IPS DF 4.7 (cell line): ENCODE measurements around the gene GMEB2.
"Not testable (repeated sequence)": the region's sequence is repeated elsewhere in the genome, so short reads cannot be mapped to it uniquely, and the experiment has no call there.

Experiments used
- DNase-seq: peaks from one replicate; pipeline ENCODE4 v3.0.0-alpha.2; 2013; ENCODE audit warnings: low spot score; ENCODE audit errors: extremely low read depth

The GMEB2 gene

DNA sequence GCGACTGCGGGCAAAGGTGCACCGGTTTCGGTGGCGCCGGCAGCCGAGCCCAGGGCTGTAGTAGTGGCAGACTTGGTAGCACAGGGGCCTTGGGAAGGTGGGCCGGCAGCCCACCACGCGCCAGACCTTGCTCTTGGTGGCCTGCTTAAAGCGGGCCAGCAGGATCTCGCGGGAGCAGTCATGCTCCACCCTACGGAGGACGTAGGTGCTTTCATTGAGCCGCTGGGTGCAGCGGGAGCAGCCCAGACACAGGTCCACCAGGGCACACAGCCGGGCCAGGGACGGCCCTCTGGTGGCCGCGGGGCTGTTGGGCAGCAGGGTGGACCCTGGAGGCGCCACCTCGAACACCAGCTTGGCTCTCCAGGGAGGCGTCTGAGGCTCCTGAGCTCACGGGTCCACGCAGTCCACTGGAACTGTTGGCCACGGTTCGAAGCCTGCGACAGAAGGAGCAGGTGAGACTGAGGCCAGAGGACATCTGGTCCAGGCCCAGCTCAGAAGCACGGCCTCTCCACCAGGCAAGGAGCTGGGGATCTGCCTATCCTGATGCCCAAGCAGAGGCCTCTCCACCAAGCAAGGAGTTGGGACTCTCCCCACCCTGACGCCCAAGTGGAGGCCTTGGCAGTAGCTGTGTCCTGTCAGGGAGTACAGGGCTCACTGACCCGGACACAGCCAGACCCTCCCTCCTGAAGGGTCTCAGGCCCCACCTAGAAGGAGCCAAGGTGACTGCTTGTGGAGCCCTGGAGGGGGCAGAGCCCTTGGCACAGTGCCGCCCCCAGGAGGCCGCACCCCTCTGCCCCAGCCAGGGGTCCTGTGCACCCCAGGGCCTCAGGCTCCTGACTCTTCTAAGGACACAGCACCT is 53.9 kb downstream of the GMEB2 start:
- DNase-seq, result no peak

DNA sequence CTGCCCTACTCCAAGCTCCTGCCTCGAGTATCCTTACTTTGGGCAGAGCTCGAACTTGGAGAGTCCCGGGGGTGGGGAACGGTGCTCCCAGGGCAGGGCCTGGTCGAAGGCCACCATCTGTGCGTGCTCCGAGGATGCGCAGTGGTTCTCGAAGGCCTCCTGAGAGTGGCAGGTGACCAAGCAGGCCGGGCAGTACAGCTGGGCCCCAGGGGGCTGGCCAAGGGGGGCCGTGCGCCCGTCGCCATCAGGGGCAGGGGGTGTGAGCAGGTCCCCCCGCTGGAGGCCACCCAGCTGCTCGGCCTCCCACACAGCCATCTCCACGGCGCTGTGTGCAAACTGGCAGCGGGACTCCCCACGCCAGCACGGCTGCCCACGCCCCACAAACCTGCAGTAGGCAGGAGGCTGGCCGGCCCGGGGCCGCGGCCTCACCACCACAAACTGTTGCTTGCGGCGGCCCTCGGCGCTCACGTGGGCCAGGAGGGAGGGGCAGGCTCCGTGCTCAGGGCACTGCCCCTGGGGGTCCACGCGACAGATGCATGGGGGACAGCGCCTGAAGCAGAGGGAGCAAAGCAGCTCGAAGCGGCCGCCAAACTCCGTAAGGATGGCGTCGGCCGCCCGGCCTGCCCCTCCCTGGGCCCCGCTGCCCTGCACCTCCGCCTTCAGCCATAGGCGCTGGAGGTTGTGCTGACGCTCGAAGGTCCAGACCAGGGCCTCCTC is 54.7 kb downstream of the GMEB2 start:
- no peak for DNase-seq

DNA sequence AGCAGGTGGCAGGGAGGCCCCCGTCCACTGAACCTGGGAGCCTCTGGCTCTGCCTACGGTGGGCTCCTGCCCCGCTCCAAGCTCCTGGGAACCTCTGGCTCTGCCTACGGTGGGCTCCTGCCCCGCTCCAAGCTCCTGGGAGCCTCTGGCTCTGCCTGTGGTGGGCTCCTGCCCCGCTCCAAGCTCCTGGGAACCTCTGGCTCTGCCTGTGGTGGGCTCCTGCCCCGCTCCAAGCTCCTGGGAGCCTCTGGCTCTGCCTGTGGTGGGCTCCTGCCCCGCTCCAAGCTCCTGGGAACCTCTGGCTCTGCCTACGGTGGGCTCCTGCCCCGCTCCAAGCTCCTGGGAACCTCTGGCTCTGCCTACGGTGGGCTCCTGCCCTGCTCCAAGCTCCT is 55.8 kb downstream of the GMEB2 start:
- DNase-seq, result not testable (repeated sequence)

DNA sequence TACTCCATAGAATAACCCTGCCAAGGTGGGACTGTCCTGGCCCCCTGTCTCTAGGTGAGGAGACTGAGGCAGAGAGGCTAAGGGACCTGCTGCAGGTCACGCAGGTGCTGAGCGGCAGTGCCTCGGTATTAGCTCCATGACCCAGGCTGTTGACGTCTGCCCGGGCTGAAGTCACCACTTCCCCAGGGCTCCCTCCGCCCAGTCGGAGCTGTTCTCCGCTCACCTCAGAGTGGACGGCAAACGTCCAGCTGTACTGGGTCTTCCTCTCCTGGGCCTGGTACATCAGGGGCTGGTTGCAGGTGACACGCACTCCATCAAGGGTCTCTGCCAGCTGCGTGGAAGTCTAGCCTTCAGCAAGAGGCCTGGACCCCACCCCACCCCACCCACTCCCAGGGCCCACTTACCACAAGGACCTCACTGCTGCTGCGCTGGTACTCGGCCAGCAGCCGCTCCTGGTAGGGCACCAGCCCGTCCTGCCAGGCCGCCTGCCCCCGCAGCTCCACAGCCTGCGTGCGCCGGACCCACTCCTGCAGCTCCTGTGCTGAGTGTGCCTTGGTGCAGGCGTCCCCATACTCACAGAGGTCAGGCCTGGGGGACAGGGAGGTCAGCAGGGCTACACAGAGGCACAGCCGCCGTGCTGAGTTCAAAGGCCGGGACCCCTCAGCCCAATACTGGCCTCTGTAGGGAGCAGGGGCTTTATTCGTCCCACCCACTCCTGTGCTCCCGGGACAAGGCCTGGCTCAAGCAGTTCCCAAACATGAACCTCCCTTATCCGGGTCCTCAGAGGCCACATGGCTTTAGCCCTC is 56.4 kb downstream of the GMEB2 start:
- no peak for DNase-seq

DNA sequence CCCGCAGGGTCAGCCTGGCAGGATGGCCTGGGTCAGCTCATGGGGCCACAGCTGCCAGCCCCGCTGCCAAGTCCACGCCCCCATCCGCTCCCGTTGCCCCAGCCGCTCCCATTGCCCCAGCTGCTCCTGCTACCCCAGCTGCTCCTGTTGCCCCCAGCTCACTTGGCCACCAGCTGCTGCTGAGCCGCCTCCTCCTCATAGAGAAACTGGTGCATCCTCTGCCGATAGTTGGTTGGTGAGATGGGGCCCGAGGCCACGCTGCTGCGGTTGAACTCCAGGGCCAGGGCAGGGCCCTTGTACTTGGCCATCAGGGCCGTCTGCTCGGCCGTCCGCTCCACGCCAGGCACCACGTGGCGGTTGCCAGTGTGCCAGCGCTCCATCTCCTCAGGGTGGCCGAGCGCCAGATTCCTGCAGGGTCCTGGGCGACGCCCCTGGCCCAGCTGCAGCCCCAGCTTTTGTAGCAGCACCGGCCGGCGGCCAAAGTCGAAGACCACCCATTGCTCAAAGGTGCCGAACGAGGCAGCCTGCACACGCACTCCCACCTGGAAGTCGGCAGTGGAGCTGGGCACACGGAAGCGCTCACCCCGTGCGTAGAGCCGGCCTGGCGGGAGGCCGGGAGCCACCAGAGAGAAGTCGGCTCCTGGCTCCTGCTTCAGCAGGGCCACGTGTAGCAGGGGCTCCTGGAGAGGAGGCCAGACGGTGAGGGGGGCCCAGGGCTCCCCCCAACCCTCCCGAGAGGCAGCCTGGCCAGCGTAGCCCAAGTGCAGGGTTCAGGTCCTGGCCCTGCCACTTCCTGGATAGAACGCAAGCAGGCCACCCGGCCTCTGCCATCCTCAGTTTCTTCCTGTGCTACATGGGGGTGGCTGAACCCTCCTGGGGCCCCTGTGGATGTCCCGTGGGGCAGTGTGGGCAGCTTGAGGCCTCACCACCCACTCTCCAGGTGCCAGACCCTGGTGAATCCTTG is 57.6 kb downstream of the GMEB2 start:
- DNase-seq, result no peak

DNA sequence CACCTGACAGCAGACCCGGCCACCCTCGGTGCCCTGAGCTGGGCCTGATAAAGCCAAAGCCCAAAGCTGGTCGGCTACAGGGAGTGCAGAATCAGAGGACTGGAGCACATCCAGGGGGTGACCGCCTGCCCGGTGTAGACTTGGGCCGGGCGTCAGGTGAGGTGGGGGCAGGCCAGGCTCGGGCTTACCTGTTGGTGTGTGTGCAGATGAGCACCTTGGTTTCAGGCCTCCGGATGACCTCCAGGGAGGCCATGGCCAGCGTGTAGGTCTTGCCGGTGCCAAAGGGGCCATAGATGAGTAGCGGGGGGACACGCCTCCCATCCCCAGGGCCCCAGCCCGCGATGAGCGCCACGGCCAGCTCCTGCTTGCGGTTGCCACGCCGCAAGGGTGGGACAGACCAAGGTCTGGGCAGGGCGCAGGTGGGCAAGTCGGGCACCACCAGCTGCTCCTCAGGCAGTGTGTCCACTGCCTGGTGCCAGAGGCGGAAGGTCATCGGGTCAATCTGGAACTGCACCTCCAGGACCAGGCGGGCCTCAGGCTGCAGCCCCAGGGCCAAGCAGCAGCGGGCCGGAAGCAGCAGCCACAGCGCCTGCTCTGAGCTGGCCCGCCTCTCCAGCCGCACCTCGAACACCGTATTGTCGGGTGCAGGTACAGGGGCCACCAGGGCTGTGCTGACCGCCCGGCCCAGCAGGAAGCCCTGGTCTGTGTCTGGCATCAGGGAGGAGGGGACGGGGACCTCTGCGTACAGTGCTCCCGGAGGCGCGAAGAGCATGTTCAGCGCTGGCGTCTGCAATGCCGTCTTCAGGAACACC is 58.5 kb downstream of the GMEB2 start:
- no peak for DNase-seq

DNA sequence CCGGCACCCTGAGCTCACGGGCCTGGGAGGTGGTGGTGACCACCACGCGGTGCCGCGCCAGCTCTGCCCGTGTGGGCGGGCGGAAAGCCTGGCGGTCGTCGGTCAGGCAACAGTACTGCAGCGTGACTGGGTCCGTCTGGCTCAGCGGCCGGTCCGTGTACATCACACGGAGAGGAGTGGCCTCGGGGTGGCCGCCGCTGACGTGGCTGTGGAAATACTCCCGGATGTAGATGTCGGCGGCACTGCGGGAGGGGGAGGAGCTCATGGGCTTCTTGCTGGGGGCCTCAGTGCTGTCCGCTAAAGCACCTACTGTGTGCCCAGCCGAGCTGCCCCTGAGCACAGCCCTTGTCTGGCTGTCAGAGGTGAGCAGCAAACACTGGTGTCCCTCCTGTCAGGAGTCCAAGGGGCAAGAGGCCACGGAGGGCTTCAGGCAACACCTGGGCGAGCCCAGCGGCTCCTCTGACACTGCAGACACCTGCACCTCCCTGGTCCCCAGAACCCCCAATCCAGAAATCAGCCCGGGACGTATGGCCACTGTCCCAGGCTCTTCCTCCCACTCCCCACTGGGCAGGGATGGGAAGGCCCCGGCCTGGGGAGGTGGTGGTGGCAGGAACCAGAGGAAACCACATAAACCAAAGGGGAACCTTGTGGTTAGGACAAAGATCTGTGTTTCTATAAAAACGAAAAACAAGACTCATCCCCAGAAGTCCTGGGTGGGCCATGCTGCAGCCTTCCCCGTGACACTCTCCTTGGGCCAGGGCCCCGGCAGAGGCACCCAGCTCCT is 59.3 kb downstream of the GMEB2 start:
- DNase-seq, result no peak

DNA sequence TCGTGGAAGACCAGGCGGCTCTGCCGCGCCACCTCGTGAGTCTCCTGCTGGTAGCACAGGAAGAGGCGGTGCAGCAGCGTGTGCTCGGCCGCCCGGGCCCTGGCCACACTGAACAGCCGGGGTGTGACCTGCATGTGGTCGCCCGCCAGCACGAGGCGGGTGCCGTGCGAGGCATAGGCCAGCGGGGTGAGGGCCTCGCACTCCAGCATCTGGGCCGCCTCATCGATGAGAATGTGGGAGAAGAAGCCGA is 59.8 kb downstream of the GMEB2 start:
- DNase-seq, result no peak

DNA sequence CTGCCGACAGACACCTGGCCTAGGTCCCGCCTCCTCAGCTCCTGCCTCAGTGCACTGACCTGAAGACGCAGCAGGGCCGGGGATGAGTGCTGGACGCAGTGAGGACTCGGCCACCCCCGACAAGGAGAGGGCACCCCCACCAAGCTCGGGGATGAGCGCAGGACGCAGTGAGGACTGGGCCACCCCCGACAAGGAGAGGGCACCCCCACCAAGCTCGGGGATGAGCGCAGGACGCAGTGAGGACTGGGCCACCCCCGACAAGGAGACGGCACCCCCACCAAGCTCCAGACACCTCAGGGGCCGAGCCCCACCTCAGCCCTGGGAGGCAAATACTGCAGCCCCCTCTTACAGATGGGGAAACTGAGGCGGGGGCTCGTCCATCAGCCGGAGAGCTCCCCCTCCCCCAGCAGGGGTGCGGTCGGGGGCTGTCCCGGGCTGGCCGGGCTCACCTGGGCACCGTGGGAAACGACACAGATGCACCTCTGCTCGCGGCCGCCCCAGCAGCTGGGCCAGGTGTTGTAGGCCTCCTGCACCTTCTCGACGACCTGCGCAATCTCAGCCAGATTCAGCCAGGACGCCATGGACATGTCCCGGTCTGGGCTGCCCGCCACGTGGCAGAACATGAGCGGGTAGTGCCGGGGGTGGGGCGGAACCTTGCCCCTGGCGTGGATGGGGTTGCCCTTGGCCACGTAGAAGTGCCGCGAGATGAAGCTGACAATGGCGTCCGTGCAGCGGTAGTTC is 60.3 kb downstream of the GMEB2 start:
- no peak for DNase-seq

DNA sequence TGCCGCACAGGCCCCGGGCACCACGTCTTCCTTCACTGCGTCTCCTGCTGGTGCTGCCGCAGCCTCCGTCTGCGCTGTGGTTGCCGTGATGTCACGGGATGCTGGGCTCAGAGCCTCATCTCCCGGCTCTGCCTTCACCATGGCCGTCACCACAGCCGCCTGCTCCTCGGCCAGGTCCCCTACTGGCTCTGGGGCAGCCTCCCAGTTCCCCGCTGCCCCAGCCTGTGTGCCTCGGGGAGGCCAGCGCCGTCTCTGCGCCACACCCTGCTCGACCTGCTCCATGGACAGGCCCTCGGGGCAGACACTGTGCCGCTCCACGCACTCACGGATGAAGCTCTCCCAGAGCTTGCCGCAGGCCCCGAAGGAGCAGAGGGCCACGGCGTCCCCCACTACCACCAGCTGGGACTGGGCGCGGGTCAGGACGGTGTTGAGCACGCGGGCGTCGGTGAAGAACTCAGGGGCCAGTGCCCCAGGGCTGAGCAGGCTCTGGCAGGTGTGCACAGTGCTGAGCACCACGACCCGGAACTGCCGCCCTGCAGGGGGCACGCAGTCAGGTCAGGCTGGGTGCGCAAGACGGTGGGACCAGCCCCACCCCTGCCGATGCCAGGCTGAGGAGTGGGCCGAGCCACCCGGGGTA is 61.1 kb downstream of the GMEB2 start:
- no peak for DNase-seq

DNA sequence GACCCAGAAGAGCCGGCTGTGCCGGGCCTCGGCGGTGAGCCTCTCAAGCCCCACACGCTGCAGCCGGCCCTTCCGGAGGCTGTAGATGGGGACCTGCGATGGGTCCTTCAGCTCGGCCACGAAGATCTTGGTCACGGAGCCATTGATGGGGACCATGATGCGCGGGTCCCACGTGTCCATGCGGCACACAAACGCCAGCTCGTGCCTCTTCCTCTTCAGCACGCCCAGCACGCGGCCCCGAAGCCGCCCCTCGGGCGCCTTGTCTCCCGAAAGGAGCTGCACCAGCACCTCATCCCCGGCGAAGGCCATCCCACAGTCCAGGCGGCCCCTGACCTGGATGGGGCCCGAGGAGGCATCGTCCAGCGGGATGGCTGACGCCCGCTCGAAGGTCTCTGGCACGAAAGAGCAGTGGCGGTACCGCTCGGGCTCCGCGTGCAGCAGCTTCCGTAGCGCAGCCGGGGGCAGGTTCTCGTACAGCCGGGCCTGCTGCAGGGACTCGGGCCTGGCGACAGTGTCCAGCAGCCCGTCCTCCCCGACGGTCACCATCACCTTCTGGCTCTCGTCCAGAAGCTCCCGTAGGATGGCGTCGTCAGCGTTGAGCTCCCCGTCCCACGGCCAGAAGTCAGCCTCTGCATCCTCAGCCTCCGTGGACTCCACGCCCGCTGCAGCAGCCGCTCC is 61.7 kb downstream of the GMEB2 start:
- no peak for DNase-seq

DNA sequence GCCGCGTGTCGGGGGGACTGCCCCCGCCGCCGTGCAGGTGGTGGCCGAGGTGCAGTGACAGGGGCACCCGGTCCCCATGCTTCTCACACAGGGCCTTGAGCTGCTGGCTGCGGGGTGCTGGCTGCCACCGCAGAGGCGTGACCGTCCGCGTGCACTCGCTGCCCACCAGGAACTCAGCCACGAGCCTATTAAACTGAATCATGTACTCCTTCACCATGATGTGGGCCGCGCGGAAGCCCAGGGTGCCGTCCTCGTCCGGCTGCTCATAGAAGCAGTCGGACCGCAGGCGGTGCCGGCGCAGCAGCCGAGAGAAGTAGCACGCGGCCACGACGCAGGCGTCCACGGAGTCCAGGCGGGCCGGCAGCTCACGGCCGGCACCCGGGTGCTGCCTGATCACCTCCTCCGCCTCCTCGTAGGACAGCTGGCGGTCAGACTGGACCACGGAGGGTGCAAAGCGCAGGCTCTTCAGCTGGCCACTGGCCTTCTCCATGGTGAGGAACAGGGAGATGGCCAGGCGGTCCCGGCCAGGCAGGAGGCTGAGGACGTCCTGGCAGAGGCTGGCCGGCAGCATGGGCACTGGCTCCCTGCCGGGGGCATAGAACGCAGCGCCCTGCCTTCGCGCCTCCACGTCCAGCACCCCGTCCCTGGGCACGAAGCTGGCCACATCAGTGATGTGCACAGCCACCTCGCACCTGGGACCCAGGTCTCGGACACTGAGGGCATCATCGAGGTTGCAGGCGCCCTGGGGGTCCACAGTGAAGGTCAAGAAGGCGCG is 62.7 kb downstream of the GMEB2 start:
- no peak for DNase-seq

DNA sequence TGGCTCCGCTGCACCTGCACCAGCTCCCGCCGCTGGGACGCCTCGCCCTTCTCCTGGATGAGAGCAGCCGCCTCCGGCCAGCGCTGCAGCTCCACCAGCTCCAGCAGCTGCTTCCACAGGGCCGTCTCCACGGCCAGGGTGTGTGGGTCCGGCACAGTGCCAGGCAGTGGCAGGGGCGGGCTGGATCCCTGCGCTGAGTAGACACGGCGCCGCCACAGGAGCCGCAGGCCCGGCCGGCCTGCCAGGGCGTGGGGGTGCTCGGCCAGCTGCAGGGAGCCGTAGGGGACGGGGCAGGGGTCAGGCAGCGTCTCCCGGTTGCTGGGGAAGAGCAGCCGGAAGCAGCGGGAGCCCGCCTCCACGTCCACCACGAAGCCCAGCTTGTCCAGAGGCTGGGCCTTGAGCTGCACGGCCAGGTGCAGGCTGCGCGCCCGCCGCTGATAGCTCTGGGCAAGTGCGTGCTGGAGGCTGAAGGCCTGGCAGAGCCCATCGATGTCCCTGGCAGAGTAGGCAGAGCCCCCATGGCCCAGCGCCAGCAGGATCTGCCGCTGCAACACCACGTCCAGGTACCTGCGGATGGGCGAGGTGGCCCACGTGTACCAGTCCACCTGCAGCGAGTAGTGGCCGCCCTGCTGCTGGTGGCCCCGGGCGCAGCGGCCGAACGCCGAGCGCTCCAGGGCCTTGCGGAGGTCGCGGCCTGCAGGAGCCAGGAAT is 63.5 kb downstream of the GMEB2 start:
- DNase-seq, result no peak

DNA sequence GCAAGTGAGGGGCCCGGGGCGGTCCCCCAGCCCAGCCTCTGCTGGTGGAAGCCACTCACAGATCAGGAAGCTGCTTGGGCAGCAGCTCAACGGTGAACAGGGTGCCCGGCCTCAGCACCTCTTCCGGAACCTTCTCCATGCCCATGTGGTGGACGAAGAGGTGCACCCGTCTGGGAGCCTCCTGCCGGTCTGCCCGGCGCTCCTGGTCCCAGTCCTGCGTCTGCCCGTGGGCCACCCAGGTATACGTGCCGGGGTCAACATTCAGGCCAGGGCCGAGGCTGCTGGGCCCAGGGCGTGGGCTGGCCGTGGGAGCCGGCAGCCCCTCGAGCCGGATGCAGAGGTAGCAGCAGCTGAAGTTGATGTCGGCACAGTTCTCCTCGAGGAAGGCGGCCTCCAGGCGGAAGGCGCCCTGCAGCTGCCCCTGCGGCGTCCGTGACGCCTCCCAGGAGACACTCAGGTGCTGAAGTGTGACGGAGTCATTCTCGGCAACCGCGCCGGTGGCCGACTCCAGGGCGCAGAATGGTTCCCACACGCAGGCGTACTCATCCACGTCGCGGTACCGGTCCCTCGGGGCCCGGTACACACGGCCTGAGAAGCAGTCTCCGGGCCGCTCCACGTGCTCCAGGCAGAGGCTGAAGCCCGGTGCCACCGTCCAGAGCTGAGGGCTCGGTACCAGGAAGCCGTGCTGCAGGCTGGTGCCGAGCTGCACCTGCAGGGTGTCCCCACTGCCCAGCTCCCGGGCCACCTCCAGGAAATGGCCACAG is 64.3 kb downstream of the GMEB2 start:
- no peak for DNase-seq

DNA sequence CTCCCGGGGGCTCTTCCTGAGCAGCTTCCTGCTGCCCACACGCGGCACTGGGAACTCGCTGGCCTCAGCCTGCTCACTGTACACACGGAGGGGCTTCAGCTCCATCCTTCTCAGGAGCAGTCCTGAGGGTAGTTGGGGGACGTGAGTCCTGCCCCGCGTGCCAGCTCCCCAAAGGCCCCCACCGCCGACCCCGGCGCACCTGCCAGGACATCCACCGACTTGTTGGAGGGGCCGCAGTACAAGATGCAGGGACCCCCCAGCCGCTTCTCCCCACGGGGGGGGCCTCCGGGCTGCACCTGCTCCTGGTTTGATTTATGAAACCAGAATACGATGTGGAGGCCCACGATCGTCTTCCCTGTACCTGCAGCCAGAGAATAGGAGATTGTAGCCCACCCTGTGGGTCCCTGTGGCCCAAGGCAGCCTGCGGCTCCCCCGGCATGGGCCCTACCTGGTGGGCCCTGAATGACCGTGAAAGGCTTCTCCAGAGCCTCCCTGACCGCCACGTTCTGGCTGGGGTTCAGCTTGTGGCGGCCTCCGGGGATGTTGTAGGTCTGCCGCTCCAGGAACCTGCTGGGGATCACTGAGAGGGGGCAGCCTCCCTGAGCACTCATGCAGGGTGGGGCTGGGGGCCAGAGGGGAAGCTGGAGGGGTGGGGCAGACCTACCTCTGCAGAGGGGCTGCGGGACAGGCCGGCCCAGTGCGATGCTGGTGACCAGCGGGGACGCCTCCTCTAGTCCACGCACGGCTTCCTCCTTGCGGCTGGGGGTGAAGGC is 65.1 kb downstream of the GMEB2 start:
- DNase-seq, result no peak
